WTC11 (cell line): ENCODE results near the gene FER.
"Not testable (repeated sequence)": the region's sequence is repeated elsewhere in the genome, so short reads cannot be mapped to it uniquely, and the experiment has no call there.

ENCODE experiments used
- FOXJ3 ChIP-seq: sonication (generic); formaldehyde crosslinking; IDR thresholded peaks from 2 replicates; pipeline ENCODE4 v1.9.0; 2021; ENCODE audit warnings: missing genetic modification reagents, mild to moderate bottlenecking, borderline replicate concordance
- NFATC4 ChIP-seq: fragments of 250-450 bp; sonication (Bioruptor Pico); IDR thresholded peaks from 2 replicates; pipeline ENCODE4 v1.9.0; 2021; ENCODE audit warnings: mild to moderate bottlenecking
- NFE2L1 ChIP-seq: sonication (generic); formaldehyde crosslinking; IDR thresholded peaks from 2 replicates; pipeline ENCODE4 v1.8.1; 2023; ENCODE audit warnings: missing genetic modification reagents
- NR2C2 ChIP-seq: sonication (generic); formaldehyde crosslinking; IDR thresholded peaks from 2 replicates; pipeline ENCODE4 v1.8.0; 2022; ENCODE audit warnings: mild to moderate bottlenecking, missing genetic modification reagents
- TP53 ChIP-seq: sonication (generic); formaldehyde crosslinking; IDR thresholded peaks from 2 replicates; pipeline ENCODE4 v1.8.1; 2023; ENCODE audit warnings: mild to moderate bottlenecking, missing genetic modification reagents
- ZNF121 ChIP-seq: sonication (generic); formaldehyde crosslinking; IDR thresholded peaks from 2 replicates; pipeline ENCODE4 v1.8.0; 2023; ENCODE audit warnings: missing genetic modification reagents
- ZNF416 ChIP-seq: fragments of 250-450 bp; sonication (Bioruptor Pico); IDR thresholded peaks from 2 replicates; pipeline ENCODE4 v1.9.0; 2021; ENCODE audit warnings: mild to moderate bottlenecking, inconsistent platforms
- TF ChIP-seq, protein P1 (sequence below): fragments of 200-600 bp; IDR thresholded peaks from 2 replicates; pipeline ENCODE4 v1.8.0; 2022; ENCODE audit warnings: antibody characterized with exemption
- TF ChIP-seq, protein P2 (sequence below): sonication (generic); formaldehyde crosslinking; IDR thresholded peaks from 2 replicates; pipeline ENCODE4 v1.8.0; 2022; ENCODE audit warnings: mild to moderate bottlenecking, missing genetic modification reagents
- TF ChIP-seq, protein P3 (sequence below): sonication (generic); formaldehyde crosslinking; IDR thresholded peaks from 2 replicates; pipeline ENCODE4 v1.8.1; 2022; ENCODE audit warnings: low read depth, missing genetic modification reagents, borderline replicate concordance
- TF ChIP-seq, protein P4 (sequence below): sonication (generic); formaldehyde crosslinking; IDR thresholded peaks from 2 replicates; pipeline ENCODE4 v1.8.0; 2023; ENCODE audit warnings: missing genetic modification reagents
- TF ChIP-seq, protein P5 (sequence below): sonication (generic); formaldehyde crosslinking; IDR thresholded peaks from 2 replicates; pipeline ENCODE4 v1.8.1; 2023; ENCODE audit warnings: mild to moderate bottlenecking, missing genetic modification reagents

DNA sequence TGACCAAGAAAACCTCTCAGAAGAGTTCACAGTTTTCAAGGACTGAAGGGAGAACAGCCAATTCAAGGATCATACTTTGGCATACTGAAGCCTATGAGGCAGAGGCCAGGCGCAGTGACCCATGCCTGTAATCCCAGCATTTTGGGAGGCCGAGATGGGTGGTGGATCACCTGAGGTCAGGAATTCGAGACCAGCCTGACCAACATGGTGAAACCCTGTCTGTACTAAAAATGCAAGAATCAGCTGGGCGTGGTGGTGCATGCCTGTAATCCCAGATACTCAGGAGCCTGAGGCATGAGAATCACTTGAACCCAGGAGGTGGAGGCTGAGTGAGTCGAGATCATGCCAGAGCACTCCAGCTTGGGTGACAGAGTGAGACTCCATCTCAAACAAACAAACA lies 19.2 kb downstream of the FER start:
- not testable (repeated sequence) for TF ChIP-seq NFATC4; ZNF416; TP53; NFE2L1 (CRISPR knock-in tag); FOXJ3 (CRISPR knock-in tag); ZNF121 (CRISPR knock-in tag); NR2C2 (CRISPR knock-in tag)
- TF ChIP-seq, protein P1, sequence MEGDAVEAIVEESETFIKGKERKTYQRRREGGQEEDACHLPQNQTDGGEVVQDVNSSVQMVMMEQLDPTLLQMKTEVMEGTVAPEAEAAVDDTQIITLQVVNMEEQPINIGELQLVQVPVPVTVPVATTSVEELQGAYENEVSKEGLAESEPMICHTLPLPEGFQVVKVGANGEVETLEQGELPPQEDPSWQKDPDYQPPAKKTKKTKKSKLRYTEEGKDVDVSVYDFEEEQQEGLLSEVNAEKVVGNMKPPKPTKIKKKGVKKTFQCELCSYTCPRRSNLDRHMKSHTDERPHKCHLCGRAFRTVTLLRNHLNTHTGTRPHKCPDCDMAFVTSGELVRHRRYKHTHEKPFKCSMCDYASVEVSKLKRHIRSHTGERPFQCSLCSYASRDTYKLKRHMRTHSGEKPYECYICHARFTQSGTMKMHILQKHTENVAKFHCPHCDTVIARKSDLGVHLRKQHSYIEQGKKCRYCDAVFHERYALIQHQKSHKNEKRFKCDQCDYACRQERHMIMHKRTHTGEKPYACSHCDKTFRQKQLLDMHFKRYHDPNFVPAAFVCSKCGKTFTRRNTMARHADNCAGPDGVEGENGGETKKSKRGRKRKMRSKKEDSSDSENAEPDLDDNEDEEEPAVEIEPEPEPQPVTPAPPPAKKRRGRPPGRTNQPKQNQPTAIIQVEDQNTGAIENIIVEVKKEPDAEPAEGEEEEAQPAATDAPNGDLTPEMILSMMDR = not testable (repeated sequence)
- TF ChIP-seq, protein P2, sequence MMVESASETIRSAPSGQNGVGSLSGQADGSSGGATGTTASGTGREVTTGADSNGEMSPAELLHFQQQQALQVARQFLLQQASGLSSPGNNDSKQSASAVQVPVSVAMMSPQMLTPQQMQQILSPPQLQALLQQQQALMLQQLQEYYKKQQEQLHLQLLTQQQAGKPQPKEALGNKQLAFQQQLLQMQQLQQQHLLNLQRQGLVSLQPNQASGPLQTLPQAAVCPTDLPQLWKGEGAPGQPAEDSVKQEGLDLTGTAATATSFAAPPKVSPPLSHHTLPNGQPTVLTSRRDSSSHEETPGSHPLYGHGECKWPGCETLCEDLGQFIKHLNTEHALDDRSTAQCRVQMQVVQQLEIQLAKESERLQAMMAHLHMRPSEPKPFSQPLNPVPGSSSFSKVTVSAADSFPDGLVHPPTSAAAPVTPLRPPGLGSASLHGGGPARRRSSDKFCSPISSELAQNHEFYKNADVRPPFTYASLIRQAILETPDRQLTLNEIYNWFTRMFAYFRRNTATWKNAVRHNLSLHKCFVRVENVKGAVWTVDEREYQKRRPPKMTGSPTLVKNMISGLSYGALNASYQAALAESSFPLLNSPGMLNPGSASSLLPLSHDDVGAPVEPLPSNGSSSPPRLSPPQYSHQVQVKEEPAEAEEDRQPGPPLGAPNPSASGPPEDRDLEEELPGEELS (CRISPR knock-in tag) = not testable (repeated sequence)
- TF ChIP-seq, protein P3, sequence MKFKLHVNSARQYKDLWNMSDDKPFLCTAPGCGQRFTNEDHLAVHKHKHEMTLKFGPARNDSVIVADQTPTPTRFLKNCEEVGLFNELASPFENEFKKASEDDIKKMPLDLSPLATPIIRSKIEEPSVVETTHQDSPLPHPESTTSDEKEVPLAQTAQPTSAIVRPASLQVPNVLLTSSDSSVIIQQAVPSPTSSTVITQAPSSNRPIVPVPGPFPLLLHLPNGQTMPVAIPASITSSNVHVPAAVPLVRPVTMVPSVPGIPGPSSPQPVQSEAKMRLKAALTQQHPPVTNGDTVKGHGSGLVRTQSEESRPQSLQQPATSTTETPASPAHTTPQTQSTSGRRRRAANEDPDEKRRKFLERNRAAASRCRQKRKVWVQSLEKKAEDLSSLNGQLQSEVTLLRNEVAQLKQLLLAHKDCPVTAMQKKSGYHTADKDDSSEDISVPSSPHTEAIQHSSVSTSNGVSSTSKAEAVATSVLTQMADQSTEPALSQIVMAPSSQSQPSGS (CRISPR knock-in tag) = not testable (repeated sequence)
- TF ChIP-seq, protein P4, sequence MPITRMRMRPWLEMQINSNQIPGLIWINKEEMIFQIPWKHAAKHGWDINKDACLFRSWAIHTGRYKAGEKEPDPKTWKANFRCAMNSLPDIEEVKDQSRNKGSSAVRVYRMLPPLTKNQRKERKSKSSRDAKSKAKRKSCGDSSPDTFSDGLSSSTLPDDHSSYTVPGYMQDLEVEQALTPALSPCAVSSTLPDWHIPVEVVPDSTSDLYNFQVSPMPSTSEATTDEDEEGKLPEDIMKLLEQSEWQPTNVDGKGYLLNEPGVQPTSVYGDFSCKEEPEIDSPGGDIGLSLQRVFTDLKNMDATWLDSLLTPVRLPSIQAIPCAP (CRISPR knock-in tag) = not testable (repeated sequence)
- TF ChIP-seq, protein P5, sequence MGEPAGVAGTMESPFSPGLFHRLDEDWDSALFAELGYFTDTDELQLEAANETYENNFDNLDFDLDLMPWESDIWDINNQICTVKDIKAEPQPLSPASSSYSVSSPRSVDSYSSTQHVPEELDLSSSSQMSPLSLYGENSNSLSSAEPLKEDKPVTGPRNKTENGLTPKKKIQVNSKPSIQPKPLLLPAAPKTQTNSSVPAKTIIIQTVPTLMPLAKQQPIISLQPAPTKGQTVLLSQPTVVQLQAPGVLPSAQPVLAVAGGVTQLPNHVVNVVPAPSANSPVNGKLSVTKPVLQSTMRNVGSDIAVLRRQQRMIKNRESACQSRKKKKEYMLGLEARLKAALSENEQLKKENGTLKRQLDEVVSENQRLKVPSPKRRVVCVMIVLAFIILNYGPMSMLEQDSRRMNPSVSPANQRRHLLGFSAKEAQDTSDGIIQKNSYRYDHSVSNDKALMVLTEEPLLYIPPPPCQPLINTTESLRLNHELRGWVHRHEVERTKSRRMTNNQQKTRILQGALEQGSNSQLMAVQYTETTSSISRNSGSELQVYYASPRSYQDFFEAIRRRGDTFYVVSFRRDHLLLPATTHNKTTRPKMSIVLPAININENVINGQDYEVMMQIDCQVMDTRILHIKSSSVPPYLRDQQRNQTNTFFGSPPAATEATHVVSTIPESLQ (CRISPR knock-in tag) = not testable (repeated sequence)
